Measurements from ENCODE around the gene PPP2R3B.
A peak's percentile ranks its signal among the peaks of the same experiment; 100 is the strongest.
"Not testable (repeated sequence)": the region's sequence is repeated elsewhere in the genome, so short reads cannot be mapped to it uniquely, and the experiment has no call there.

PPP2R3B gene

DNA sequence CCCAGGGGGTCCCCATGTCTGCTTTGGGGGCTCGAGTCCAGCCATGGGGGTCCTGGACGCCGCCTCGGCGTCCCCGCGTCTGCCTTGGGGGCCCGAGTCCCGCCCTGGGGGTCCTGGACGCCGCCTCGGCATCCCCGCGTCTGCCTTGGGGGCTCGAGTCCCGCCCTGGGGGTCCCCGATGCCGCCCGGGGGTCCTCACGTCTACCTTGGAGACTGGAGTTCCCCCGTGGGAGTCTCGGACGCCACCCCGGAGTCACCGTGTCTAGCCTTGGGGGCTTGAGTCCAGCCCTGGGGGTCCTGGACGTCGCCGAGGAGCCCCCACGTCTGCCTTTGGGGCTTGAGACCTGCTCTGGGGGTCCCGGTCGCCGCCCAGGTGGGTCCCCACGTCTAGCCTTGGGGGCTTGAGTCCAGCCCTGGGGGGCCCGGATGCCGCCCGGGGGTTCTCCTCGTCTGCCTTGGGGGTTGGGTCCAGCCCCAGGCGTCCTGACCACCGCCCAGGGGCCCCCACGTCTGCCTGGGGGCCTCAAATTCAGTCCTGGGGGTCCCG lies 67.1 kb downstream of the PPP2R3B start:
- peak; percentile 22 for DNase-seq (ENCODE audit: low spot score)

DNA sequence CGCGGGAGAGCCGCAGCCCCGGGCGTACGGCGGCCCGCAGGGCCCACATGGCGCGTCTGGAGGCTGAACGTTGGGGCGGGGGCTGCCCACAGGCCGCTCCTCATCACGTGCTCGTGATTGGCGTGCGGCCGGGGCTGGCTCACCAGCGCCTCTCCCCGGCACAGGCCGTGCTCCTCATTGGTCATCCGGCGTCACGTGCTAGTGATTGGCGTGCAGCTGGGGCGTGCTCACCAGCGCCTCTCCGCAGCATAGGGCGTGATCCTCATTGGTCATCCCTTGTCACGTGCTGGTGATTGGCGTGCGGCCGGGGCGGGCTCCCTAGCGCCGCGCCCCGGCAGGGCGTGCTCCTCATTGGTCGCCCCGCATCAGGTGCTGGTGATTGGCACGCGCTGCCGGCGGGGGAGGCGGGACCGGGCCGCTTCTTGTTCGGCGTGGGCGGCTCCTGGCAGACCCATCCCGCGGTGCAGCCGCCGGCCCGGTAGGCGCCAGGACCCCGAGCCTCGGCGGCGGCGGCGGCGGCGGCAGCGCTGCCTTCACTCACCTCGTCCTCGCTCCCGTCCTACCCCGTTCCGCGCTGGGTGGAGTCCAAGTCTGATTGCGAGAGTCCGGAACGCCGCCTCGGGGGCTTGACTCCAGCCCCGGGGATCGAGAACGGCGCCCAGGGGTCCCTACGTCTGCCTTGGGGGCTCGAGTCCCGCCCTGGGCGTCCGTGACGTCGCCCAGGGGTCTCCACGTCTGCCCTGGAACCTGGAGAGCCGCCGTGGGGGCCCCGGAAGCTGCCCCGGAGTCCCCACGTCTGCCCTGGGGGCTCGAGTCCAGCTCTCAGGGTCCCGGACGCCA lies 67.7 kb downstream of the PPP2R3B start, which contains the start of gene GTPBP6:
Gene GTPBP6 (minus strand): TSS at position 58 of the 840 bp plus-strand sequence. CDS start 9 bp downstream, at position 49.
- peak; percentile 100 for DNase-seq (ENCODE audit: low spot score)

DNA sequence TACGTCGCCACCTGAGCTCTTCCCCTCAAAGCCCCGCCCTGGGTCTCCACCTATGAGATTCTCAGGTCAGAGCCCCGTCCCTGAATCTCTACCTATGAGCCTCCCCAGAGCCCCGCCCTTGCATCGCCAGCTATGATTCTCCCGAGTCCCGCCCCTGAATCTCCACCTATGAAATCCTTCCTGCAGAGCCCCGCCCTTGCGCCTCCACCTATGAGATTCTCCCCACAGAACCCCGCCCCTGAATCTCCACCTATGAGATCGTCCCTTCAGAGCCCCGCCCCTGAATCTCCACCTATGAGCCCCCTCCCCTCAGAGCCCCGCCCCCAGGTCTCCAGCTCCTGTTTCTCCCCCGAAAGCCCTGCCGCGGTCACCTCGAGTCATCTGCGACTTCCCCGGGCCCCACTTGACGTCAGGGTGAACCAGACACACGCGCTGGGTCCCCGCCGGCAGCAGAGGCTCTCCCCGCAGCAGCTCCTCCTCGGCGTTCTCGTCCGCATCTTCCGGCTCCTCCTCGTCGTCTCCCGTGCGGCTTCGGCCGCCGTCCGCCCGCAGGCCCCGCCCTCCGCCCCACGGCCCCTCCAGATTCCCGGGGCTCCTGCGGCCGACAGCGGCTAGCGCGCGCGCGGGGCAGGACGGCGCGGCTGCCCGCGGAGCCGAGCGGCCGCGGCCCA lies 68.5 kb downstream of the PPP2R3B start:
- DNase-seq (ENCODE audit: low spot score) = peak; percentile 99

DNA sequence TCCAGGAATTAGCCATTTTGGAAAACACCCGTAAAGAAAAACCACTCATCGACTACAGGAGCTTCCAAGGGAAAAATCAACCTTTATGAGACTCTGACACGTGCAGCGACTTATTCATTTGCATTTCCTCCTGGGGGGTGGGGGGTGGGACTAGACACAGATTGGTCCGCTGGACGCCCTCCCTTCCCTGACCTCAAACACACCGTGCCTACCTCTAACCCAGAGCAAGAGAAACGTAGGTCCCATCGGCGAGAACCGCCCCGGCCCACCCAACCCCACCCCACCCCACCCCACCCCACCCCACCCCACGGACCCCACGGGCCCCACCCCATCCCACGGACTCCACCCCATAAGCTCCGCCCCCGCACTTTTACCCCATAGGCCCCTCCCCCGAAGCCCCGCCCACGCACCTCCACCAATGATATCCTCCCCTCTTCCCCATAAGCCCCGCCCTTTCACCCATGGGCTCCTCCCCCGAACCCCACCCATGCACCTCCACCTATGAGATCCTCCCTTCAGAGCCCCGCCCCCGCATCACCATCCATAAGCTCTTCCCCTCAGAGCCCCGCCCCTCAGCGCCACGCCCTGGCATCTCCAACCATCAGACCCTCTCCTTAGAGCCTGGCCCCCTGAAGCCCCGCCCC lies 69.2 kb downstream of the PPP2R3B start:
- no peak for DNase-seq (ENCODE audit: low spot score)

DNA sequence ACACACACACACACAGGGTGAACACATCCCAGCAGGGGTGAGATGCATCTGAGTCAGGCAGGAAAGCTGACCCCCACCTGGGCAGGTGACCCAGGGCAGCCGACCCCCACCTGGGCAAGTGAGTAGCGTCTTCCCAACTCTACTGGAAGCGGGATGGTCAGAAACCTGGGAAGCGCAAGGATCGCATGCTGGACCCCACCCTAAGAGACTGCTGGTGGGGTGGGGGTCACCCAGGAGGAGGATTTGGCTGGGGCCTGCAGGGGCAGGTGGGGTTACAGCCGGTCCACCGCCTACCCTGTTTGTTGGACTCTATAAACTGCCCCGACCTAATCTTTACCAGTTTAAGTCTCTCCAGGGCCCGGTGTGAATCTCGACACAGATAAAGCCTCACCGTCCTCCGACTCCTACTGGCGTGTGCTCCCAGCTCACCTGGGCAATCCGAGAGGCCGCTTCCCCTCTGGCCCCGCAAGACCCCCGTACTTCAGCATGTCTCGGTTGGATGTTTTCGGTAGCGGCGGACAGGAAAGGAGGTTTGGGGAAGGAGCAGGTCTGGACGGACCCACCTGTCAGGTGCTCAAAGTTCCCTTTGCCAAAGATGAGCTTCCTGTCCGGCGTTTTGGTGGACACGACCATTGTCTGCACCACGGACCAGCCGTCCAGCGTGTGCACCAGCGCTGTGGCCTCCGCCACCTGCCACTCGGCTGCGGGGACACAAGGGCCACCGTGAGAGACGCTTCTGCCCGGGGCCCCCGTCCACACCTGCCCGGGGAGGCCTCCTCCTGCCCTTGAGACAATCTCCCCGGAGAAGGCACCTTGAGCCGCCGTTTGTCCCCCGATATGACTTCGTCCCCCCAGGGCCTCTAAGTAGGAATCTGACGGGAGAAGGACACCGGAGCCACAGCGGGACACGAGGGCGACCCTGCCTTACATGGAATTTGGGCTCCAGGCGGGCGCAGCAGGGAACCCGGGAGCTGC lies 70.1 kb downstream of the PPP2R3B start:
- no peak for DNase-seq (ENCODE audit: low spot score)

DNA sequence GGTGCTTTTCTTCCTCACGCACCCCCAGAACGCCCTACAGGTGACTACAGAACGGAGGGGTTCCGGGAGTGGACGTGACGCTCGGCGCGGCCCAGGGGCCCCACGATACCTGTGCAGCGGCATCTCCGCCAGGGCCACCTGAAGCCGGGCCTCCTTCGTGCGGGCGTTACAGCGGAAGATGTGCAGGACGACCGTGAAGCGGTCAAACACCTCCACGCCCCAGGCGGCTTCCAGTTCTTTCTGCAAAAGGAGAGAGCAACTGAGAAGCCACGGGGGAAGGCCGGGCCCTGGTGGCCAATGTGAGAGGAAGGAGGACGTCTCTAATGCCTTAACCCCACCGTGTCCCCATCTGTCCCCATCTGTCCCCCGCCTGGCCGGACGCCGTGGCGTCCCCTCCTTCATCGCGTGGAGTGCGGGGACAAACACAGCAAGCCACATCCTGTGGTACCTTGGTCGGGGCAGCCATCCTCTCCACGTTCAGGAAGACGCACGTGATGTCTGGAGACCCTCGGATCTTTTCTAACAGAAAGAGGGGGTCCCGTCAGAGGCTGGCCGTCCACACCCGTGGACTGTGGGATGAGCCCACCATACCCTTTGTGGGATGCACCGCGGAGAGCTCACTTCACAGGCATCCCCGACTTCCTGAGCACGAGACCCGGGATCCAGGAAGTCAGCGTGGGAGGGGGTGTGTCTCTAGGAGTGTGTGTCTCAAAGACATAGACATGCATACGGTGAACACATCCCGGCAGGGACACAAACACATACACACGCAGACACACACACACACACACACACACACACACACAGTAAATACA lies 71.7 kb downstream of the PPP2R3B start:
- DNase-seq (ENCODE audit: low spot score) = no peak

DNA sequence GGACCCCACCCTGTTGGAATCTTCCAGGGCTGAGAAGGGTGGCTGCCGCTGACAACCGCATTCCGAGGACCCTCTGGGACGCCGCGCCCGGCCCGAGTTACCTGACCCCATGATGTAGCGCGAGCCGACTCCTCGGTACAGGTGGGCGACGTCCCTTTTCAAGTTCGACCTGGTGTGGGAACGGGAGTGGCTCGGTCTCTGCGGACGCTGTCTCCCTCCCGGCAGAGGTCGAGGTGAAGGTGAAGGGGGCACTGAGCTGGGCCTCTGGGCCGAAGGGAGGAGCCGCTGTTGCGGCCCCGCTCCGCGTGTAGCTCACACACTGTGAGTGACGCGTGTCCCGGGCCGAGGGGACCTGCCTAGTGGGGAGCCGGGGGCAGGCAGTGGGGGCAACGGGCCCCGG lies 72.7 kb downstream of the PPP2R3B start:
- no peak for DNase-seq (ENCODE audit: low spot score)

DNA sequence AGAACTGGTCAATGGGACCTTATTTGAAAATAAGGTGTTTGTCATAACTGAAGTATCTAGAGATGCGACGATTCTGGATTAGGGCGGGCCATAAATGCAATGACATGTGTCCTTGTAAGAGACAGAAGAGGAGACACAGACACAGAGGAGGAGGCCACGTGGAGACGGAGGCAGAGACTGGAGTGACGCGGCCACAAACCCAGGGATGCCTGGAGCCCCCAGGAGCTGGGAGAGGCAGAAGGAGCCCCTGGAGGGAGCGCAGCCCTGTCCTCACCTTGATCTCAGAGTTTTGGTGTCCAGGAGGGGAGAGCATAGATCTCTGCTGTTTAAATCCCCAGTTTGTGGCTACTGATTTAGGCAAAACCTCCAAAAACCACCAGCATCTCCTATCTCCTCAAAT lies 73.2 kb downstream of the PPP2R3B start:
- DNase-seq (ENCODE audit: low spot score) = no peak

DNA sequence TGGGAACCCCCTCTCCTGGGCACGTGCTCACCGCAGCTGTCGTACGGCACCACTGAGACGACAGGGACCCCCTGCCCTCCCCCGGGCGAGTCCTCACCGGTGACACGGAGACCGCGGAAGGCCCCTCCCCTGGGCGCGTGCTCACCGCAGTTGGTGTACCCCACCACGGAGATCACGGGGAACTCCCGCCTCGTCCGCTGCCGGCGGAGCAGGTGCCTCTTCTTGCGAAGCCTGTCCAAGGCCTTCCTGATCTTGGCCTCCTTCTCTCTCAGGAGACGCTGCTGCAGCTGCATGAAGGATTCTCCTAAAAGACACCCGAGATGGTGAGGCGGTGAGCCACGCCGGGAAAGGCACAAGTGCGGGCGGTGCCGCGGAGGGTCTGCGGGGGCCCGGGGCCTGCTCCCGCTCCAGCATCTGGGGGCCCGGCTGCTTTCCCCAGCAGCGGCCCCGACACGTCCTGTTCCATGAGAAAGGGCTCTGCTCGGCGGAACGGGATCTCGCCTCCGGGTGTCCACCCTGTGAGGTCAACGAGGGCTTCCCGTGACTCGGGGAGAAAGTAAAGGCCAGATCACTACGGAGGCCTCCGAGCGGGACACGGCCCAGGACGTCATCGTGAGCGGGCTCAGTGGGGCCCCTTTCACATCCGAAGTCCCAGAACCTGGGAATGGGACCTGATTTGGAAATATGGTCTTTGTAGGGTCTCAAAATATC lies 73.9 kb downstream of the PPP2R3B start:
- no peak for DNase-seq (ENCODE audit: low spot score)

DNA sequence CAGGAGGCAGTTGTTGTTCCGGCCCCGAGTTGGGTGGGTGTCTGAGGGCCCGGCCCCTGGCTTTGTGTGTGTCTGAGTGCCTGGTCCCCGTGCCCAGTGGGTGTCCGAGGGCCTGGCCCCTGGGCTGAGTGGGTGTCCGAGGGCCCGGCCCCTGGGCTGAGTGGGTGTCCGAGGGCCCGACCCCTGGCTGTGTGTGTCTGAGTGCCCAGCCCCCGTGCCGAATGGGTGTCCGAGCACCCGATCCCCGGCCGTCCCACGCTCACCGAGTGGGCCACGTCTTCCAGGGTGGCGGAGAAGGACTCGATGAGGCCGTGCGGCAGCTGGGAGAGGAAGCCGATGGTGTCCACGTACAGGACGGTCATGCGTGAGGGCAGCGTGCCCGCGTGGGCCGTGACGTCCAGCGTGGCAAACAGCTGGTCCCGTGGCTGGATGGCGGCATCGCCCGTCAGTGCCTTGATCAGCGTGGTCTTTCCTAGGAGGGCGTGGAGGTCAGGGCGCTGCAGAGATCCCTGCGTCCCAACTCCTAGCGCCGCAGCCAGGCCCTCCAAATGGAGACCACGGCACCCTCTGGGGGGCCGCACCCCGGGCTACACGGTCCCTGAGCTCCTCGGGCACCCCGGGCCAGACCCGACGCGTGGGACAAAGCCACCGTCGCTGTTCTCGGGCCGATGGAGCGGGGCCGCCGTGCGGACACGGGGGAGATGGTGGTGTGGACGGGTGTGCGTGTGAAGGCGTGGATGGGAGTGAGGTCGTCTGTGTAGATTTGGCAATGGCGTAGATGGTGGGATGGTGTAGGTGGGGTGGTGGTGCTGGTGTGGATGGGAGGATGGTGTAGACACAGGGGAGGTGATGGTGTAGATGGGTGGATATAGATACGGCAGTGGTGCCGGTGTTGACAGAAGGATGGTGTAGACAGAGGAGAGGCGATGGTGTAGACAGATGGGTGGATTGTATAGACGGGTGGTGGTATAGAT lies 75.3 kb downstream of the PPP2R3B start:
- DNase-seq (ENCODE audit: low spot score) = no peak

DNA sequence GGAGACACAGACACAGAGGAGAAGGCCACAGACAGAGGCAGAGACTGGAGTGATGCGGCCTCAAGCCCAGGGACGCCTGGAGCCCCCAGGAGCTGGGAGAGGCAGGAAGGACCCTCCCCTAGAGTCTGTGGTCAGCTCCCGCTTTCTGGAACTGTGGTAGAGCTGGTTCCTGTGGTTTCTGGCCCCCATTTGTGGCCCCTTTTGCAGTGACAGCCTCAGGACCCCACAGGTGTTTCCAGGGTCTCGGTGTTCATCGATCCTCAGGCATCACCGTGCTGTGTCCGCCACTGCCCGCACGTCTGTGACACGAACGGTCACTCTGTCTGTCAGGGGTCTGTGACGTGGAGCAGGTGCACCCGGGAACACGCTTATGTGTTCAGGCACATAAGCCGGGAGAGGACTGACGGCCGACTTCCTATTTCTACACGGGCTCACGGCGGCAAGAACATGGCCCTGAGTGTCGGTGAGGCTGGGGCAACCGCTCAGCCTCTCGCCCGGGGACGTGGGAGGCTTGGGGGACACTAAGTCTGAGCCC lies 76.0 kb downstream of the PPP2R3B start:
- DNase-seq (ENCODE audit: low spot score) = no peak

DNA sequence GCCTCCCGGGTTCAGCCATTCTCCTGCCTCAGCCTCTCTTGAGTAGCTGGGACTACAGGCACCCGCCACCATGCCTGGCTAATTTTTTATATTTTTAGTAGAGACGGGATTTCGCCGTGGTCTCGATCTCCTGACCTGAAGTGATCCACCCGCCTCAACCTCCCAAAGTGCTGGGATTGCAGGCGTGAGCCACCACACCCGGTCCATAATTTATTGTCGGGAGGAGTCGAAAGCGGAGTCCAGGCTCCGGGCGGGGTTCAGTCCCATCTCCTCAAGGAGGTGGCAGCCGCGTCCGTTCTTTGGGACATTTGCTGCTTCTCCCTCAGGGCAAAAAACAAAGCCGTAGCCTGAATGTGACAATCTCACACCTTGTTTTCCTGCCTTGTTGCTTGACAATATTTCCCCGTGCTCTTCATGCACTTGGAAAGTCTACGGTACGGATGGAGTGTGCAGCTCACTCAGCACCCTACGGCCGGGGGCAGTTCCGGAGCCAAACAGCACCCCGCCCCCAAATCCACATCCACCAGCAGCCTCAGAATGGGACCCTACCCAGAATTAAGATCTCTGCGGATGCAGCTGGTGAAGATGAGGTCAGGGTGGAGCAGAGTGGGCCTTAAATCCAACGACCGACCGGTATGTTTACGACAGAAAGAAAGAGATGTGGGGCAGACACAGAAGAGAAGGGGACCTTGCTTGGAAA lies 77.7 kb downstream of the PPP2R3B start:
- DNase-seq (ENCODE audit: low spot score) = no peak

DNA sequence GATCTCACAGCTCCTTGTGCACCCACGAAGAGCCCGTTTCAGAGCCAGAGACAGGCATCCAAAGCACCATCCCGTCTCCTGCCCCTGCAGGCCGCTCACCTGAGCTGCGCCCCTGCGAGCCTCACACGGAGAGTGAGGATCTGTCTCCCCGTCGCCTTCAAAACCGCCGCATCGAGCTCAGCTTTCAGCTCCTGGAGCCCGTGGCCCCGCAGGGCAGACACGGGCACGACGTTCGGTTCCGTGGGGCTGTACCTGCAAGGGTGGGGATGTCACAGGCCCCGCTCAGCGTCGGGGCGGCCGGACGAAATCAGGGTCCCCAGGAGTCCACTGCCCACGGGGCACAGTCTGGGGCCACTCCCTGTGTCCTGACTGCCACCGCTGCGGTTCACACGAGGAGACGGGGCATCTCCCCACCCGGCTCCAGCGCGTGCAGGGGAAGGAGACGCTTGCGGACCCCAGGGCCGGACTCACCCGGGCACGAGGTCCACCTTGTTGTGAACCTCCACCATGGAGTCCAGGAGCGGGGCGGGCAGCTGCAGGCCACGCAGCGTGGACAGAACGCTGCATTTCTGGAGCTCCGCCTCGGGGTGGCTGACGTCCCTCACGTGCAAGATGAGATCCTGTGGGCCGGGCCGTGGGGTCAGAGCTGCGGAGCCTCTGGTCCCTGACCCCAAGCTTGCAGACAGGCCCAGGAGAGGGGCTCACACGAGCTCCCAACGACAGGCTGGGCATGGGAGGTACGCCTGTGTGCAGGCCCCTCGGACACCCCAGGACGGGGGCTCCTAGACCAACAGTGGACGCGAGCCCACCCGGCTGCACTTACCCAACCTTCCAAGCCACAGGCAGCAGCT lies 79.2 kb downstream of the PPP2R3B start:
- DNase-seq (ENCODE audit: low spot score) = no peak

DNA sequence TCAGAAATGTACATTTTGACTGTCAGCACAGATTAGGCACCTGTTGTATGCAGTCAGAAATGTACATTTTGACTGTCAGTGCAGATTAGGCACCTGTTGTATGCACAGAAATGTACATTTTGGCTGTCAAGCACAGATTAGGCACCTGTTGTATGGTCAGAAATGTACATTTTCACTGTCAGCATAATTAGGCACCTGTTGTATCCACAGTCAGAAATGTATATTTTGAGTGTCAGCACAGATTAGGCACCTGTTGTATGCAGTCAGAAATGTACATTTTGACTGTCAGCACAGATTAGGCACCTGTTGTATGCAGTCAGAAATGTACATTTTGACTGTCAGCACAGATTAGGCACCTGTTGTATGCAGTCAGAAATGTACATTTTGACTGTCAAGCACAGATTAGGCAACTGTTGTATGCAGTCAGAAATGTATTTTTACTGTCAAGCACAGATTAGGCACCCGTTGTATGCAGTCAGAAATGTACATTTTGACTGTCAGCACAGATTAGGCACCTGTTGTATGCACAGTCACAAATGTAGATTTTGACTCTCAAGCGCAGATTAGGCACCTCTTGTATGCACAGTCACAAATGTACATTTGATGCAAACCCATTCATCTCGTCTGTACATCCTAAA lies 80.0 kb downstream of the PPP2R3B start:
- not testable (repeated sequence) for DNase-seq (ENCODE audit: low spot score)

DNA sequence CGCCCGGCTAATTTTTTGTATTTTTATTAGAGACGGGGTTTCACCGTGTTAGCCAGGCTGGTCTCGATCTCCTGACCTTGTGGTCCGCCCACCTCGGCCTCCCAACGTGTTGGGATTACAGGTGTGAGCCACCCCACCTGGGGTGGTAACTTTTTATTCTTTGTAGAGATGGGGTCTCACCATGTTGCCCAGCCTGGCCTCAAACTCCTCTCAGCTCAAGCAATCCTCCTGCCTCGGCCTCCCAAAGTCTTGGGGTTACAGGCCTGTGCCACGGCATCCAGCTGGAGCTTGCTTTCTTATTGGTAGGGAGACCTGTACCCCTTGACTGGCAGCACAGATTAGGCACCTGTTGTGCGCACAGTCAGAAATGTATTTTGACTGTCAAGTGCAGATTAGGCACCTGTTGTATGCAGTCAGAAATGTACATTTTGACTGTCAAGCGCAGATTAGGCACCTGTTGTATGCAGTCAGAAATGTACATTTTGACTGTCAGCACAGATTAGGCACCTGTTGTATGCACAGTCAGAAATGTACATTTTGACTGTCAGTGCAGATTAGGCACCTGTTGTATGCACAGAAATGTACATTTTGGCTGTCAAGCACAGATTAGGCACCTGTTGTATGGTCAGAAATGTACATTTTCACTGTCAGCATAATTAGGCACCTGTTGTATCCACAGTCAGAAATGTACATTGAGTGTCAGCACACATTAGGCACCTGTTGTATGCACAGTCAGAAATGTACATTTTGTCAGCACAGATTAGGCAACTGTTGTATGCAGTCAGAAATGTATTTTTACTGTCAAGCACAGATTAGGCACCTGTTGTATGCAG lies 80.7 kb downstream of the PPP2R3B start:
- DNase-seq (ENCODE audit: low spot score) = not testable (repeated sequence)
